Right cardiac atrium (tissue), 5 donors: ENCODE results near the gene KLK14. TPM values are rescaled to one million over a fixed set of nuclear protein-coding genes. Genes with fewer than 3 reads are reported as not detected.

Experiments
- ATAC-seq, 2 donors: fragments of 200-7000 bp; cut with Tn5 transposase; one replicate each; pipeline versions ENCODE4 v1.8.0 to v1.9.1; 2020; ENCODE audit warnings: moderate library complexity in 2 of 2, mild to moderate bottlenecking in 1 of 2
- DNase-seq, 3 donors: peaks; one replicate each; pipeline ENCODE4 v3.0.0-alpha.2; 2020
- H3K27ac ChIP-seq: one replicate; pipeline ENCODE4 v1.5.1; 2013; ENCODE audit warnings: mild to moderate bottlenecking, low read length, control low read depth, moderate library complexity
- H3K27me3 ChIP-seq: one replicate; pipeline ENCODE4 v1.6.1; 2013; ENCODE audit not compliant: control insufficient read depth, insufficient read depth
- H3K4me1 ChIP-seq: one replicate; pipeline ENCODE4 v1.6.1; 2013; ENCODE audit warnings: low read length; ENCODE audit not compliant: control insufficient read depth, insufficient read depth
- H3K4me3 ChIP-seq: one replicate; pipeline ENCODE4 v1.5.1; 2013; ENCODE audit warnings: low read length, control low read depth
- H3K9me3 ChIP-seq: one replicate; pipeline ENCODE4 v1.6.1; 2013; ENCODE audit warnings: low read length; ENCODE audit not compliant: control insufficient read depth
- WGBS: extraction: QIAGEN DNeasy Blood & Tissue Kit; methylation state at CpG from one replicate; pipeline ENCODE4 v1.1.7; 2013; 5-methylcytosine and 5-hydroxymethylcytosine counted together
- intact Hi-C, 4 donors: fragments of 100-400 bp; cut with DNase I; formaldehyde crosslinking; loops; one replicate each; pipeline versions ENCODE4 v1.11.0 to v1.14.0; 2022 to 2023
- polyA plus RNA-seq: library from polyadenylated mRNA; stranded (reverse); fragments of 200-250 nt; gene quantifications from one replicate; pipeline ENCODE4 v1.2.3, GENCODE V29; 2013
- total RNA-seq, 4 donors: library from RNA; stranded (reverse); fragmentation: NEBNext Ultra II Directional; extraction: Animal tissue kit (Norgen Biotek cat#: 25700); gene quantifications; one replicate each; pipeline ENCODE4 v1.2.1, GENCODE V29; 2021
- donor health status: healthy with polysubstance abuse.
- donor health status: DM: no; HTN: yes; CAD: no.
- donor health status: DM: no; HTN: no; CAD: no.
- donor health status: DM: no; HTN: yes; CAD: no; lungs with severe emphysema.
- donor health status: DM: yes; HTN: yes; CAD: no.

Gene KLK14
- total and polyA plus RNA-seq, 5 donors, result 0.31 to 1.0 TPM; not detected in 3

DNA sequence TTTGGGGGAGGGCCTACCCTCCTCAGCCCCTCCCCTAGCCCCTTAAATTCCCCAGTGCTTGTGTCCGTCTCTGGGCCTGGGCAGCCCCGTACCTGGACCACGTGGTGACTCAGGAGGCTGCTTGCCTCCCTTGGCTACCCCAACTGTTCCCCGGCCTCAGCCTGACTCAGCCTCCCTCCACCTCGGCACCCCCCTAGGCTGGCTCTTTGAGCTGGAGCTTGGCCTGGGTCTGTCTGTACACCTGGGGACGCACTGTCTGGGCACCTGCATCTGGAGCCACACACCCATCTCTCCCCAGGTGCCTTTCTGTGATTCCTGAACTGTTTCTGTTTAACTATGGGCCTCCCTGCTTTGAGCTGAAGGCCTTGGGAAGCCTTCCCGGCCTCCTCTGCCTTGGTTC, 1.8 kb upstream of the KLK14 start:
- Histone ChIP-seq H3K27me3 (no peaks in the 10 kb centered on the region), H3K4me3 (no peak overlapping the region), H3K4me1 (no peaks in the 10 kb centered on the region), H3K27ac (no peak overlapping the region), H3K9me3 (no peaks in the 10 kb centered on the region)
- WGBS, result 75% methylated on average over 7 of the region's 7 CpGs
- no peak for ATAC-seq
- intact Hi-C loops, result no loop called here
- DNase-seq, result no peak

DNA sequence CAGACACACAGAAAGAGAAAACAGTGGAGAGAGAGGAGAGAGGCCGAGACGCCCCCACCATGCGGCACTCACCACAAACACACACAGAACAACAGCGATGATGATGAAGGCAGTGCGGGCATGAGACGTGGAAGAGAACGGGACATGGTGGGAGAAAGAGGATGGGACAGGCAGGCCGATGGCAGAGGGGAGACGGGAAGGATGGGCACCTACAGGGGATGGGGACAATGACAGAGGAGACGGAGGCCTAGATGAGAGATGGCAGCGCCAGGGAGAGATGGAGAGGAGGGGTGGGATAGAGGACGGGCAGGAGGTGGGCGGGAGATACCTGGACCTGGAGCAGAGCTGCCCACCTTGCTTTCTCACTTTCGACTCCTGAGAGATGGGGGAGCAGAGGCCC, 1.1 kb upstream of the KLK14 start:
- no peak for ATAC-seq
- 74% methylated on average over 14 of the region's 14 CpGs for WGBS
- no peak for DNase-seq
- Histone ChIP-seq H3K4me3 (no peak overlapping the region), H3K27me3 (no peaks in the 10 kb centered on the region), H3K9me3 (no peaks in the 10 kb centered on the region), H3K4me1 (no peaks in the 10 kb centered on the region), H3K27ac (no peak overlapping the region)
- intact Hi-C loops, result no loop called here

- ATAC-seq (no peak), DNase-seq (no peak)
- 34% methylated on average over 4 of the region's 4 CpGs for WGBS
- H3K27me3 ChIP-seq, result no peaks in the 10 kb centered on the region
- intact Hi-C loops, result no loop called here
- no peak overlapping the region for H3K27ac ChIP-seq
- no peaks in the 10 kb centered on the region for H3K9me3 ChIP-seq
- no peak overlapping the region for H3K4me3 ChIP-seq
- H3K4me1 ChIP-seq, result no peaks in the 10 kb centered on the region
Observed at GRCh38 chr19:51083181-51083580, 494 bp upstream of the KLK14 start.

DNA sequence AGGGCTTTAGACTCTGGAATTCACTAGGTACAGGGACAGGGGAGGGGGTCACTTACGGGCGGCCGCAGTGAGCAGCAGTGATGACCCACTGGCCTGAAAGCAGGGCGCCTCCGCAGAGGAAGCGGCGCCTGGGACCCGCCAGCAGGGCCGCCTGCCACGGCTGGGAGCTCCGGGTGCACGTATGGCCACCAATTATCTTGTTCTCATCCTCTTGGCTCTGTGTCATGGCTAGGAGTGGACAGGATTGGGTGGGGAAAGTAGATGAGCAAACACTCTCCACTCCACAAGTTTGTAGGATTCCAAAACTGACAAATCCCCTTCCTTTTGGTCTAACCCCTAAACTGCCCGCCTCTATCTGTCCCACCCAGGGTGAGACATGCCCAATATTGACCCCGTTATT, 1.2 kb downstream of the KLK14 start:
- ATAC-seq (peak; percentile 17 to 60), DNase-seq (no peak)
- H3K4me1 ChIP-seq, result no peaks in the 10 kb centered on the region
- WGBS, result 78% methylated on average over 14 of the region's 14 CpGs
- no peaks in the 10 kb centered on the region for H3K9me3 ChIP-seq
- H3K27me3 ChIP-seq, result no peaks in the 10 kb centered on the region
- intact Hi-C loops, result no loop called here
- H3K27ac ChIP-seq, result no peak overlapping the region
- no peak overlapping the region for H3K4me3 ChIP-seq

GRCh38 chr19:51079481-51080110, 3.1 kb downstream of the KLK14 start:
- H3K27me3 ChIP-seq, result no peaks in the 10 kb centered on the region
- ATAC-seq (peak; percentile 59 to 61), DNase-seq (peak; percentile 64 to 87 (median 75))
- H3K27ac ChIP-seq, result no peak overlapping the region
- no peaks in the 10 kb centered on the region for H3K4me1 ChIP-seq
- intact Hi-C loops, result no loop called here
- no peaks in the 10 kb centered on the region for H3K9me3 ChIP-seq
- H3K4me3 ChIP-seq, result no peak overlapping the region
- WGBS, result 67% methylated on average over 27 of the region's 27 CpGs

- intact Hi-C loops, result no loop called here
- WGBS, result 91% methylated on average over 6 of the region's 6 CpGs
- no peak overlapping the region for H3K4me3 ChIP-seq
- ATAC-seq (no peak), DNase-seq (no peak)
- no peak overlapping the region for H3K27ac ChIP-seq
- no peaks in the 10 kb centered on the region for H3K27me3 ChIP-seq
- no peaks in the 10 kb centered on the region for H3K9me3 ChIP-seq
- no peaks in the 10 kb centered on the region for H3K4me1 ChIP-seq
Observed at GRCh38 chr19:51078731-51079130, 4.0 kb downstream of the KLK14 start.

DNA sequence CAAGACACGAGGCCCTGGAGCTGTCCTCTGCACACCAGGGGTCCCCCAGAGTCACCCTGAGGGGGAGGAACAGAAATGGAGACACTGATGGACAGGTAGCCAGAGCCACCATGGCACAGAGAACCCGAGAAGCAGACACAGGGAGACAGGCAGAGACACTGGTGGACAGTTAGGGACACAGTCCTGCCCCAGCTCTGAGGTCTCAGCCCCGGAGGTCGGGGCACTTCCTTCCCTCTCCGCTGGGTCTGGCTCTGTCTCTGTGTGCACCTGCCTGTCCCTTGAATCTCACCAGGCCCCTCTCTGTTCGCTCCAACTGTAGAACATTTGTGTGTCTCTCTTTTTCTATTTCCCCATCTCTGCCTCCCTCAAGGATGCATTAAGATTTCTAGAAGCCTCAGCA, 4.6 kb downstream of the KLK14 start:
- H3K4me1 ChIP-seq, result no peaks in the 10 kb centered on the region
- intact Hi-C loops, result no loop called here
- H3K27ac ChIP-seq, result no peak overlapping the region
- no peaks in the 10 kb centered on the region for H3K27me3 ChIP-seq
- DNase-seq (no peak), ATAC-seq (no peak)
- no peaks in the 10 kb centered on the region for H3K9me3 ChIP-seq
- no peak overlapping the region for H3K4me3 ChIP-seq
- WGBS, result 72% methylated on average over 6 of the region's 6 CpGs

- Histone ChIP-seq H3K27me3 (no peaks in the 10 kb centered on the region), H3K9me3 (no peaks in the 10 kb centered on the region), H3K4me3 (no peak overlapping the region), H3K27ac (no peak overlapping the region), H3K4me1 (no peaks in the 10 kb centered on the region)
- ATAC-seq (no peak), DNase-seq (no peak)
- intact Hi-C loops, result no loop called here
- WGBS, result 79% methylated on average over 14 of the region's 14 CpGs
Observed at GRCh38 chr19:51076631-51077213, 6.0 kb downstream of the KLK14 start.

GRCh38 chr19:51075998-51076397, 6.7 kb downstream of the KLK14 start:
- intact Hi-C loops, result no loop called here
- WGBS, result 90% methylated on average over 5 of the region's 5 CpGs
- Histone ChIP-seq H3K9me3 (no peaks in the 10 kb centered on the region), H3K4me1 (no peaks in the 10 kb centered on the region), H3K27ac (no peak overlapping the region), H3K27me3 (no peaks in the 10 kb centered on the region), H3K4me3 (no peak overlapping the region)
- no peak for ATAC-seq
- DNase-seq, result no peak

DNA sequence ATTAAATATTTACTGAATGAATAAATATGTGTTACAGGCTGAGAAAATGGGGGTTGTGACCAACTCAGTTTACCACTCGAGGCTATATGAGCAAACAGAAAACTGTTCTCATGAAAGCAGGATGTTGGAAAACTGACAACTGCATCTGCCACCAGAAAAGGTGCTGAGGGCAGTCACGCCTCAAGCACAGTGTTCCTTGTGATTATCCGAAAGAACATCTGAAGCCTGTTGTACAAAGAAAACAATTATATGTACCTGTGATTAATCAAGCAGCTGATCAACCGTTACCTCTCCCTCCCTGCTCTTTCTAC, 11.6 kb downstream of the KLK14 start:
- 72% methylated on average over 4 of the region's 4 CpGs for WGBS

GRCh38 chr19:51070334-51071094, 12.2 kb downstream of the KLK14 start:
- Histone ChIP-seq H3K4me3 (no peak overlapping the region), H3K9me3 (no peaks in the 10 kb centered on the region), H3K27ac (no peak overlapping the region), H3K27me3 (no peaks in the 10 kb centered on the region), H3K4me1 (no peaks in the 10 kb centered on the region)
- ATAC-seq (no peak), DNase-seq (no peak)
- intact Hi-C loops, result no loop called here
- WGBS, result 81% methylated on average over 5 of the region's 5 CpGs

More for the DNA sequence above, 11.6 kb downstream of the KLK14 start:
- Histone ChIP-seq H3K27ac (no peak overlapping the region), H3K9me3 (no peaks in the 10 kb centered on the region), H3K27me3 (no peaks in the 10 kb centered on the region), H3K4me1 (no peaks in the 10 kb centered on the region), H3K4me3 (no peak overlapping the region)
- DNase-seq (no peak), ATAC-seq (no peak)
- intact Hi-C loops, result no loop called here
